IPS DF 6.9 (cell line): ENCODE measurements around the gene GPD1.
"Not testable (repeated sequence)": the region's sequence is repeated elsewhere in the genome, so short reads cannot be mapped to it uniquely, and the experiment has no call there.

Source experiments
- DNase-seq: peaks from one replicate; pipeline ENCODE4 v3.0.0-alpha.2; 2013; ENCODE audit warnings: low read depth, low spot score
- H3K27ac ChIP-seq: one replicate; pipeline ENCODE4 v1.5.1; 2013; ENCODE audit warnings: low read length, control low read depth
- H3K27me3 ChIP-seq: 2 replicates; pipeline ENCODE4 v1.6.1; 2013; ENCODE audit warnings: mild to moderate bottlenecking, low read length; ENCODE audit not compliant: control insufficient read depth, insufficient read depth
- H3K36me3 ChIP-seq: 2 replicates; pipeline ENCODE4 v1.6.1; 2013; ENCODE audit warnings: low read length; ENCODE audit not compliant: control insufficient read depth, insufficient read depth
- H3K4me1 ChIP-seq: 2 replicates; pipeline ENCODE4 v1.6.1; 2013; ENCODE audit warnings: low read length; ENCODE audit not compliant: control insufficient read depth, insufficient read depth
- H3K4me3 ChIP-seq: 2 replicates; pipeline ENCODE4 v1.5.1; 2013; ENCODE audit warnings: mild to moderate bottlenecking, low read length
- H3K9me3 ChIP-seq: 2 replicates; pipeline ENCODE4 v1.6.1; 2013; ENCODE audit warnings: low read length, inconsistent platforms; ENCODE audit not compliant: control insufficient read depth, insufficient read depth
- WGBS: extraction: QIAGEN DNeasy Blood & Tissue Kit; methylation state at CpG from one replicate; pipeline ENCODE4 v1.1.7; 2013; ENCODE audit warnings: mixed read lengths, missing lambda C conversion rate; ENCODE audit not compliant: insufficient read length, insufficient coverage; 5-methylcytosine and 5-hydroxymethylcytosine counted together

The GPD1 gene

GRCh38 chr12:50120521-50120920 lies 16.7 kb downstream of the GPD1 start:
- Histone ChIP-seq H3K4me3 (no peak overlapping the region), H3K4me1 (no peaks in the 10 kb centered on the region), H3K9me3 (no peaks in the 10 kb centered on the region), H3K27me3 (no peaks in the 10 kb centered on the region), H3K36me3 (no peaks in the 10 kb centered on the region), H3K27ac (no peak overlapping the region)
- no peak for DNase-seq
- WGBS, result no CpG with 5 or more reads among the region's 3 CpGs

- Histone ChIP-seq H3K4me3 (no peak overlapping the region), H3K27me3 (no peaks in the 10 kb centered on the region), H3K27ac (no peak overlapping the region), H3K4me1 (no peaks in the 10 kb centered on the region), H3K36me3 (no peaks in the 10 kb centered on the region), H3K9me3 (no peaks in the 10 kb centered on the region)
- DNase-seq, result no peak
- no CpG with 5 or more reads among the region's 3 CpGs for WGBS
Observed at GRCh38 chr12:50120953-50121352, 17.1 kb downstream of the GPD1 start.

- no peaks in the 10 kb centered on the region for H3K4me1 ChIP-seq
- no CpG with 5 or more reads among the region's 5 CpGs for WGBS
- H3K9me3 ChIP-seq, result no peaks in the 10 kb centered on the region
- no peaks in the 10 kb centered on the region for H3K27me3 ChIP-seq
- H3K36me3 ChIP-seq, result no peaks in the 10 kb centered on the region
- DNase-seq, result no peak
- no peak overlapping the region for H3K4me3 ChIP-seq
- no peak overlapping the region for H3K27ac ChIP-seq
Observed at GRCh38 chr12:50121641-50122040, 17.8 kb downstream of the GPD1 start.

DNA sequence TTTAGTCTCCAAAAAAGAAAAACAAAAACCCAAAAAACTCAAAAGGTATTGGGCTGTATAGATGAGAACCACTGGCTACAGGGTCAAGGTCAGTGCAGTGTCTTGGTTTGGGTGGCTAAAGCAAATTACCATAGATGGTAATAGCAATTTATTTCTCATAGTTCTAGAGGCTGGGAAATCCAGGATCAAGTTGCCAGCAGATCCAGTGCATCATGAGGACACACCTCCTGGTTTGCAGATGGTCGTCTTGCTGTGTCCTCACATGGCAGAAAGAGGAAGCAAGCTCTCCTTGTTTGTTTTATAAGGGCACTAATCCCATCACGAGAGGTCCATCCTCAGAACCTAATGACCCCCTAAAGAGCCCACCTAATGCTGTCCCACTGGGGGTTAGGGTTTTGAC lies 19.4 kb downstream of the GPD1 start:
- H3K4me3 ChIP-seq, result no peak overlapping the region
- no CpG with 5 or more reads among the region's 2 CpGs for WGBS

GRCh38 chr12:50127546-50127945 lies 23.7 kb downstream of the GPD1 start:
- DNase-seq, result no peak
- Histone ChIP-seq H3K4me3 (no peak overlapping the region), H3K9me3 (no peaks in the 10 kb centered on the region), H3K27ac (no peak overlapping the region), H3K36me3 (peaks cover 5% of the 10 kb centered on the region), H3K4me1 (no peaks in the 10 kb centered on the region), H3K27me3 (no peaks in the 10 kb centered on the region)
- no CpG with 5 or more reads among the region's 2 CpGs for WGBS

More for the DNA sequence above, 19.4 kb downstream of the GPD1 start:
- Histone ChIP-seq H3K27me3 (no peaks in the 10 kb centered on the region), H3K4me1 (no peaks in the 10 kb centered on the region), H3K27ac (no peak overlapping the region), H3K36me3 (no peaks in the 10 kb centered on the region), H3K9me3 (no peaks in the 10 kb centered on the region)
- DNase-seq, result no peak

DNA sequence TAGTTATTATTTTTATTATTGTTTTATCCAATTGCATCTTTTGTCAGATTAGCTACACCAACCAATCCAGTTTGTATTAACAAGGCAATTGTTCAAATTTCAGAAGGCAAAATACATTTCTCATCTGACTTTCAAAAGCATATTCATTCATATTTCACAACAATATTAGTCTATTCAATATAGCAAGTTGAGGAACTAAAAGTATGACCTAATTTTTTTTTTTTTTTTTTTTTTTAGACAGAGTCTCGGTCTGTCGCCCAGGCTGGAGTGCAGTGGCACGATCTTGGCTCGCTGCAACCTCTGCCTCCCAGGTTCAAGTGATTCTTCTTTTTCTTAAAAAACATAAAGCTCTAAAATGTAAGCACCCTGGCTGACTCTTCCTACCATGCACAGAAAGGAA lies 25.5 kb downstream of the GPD1 start:
- Histone ChIP-seq H3K36me3 (peaks cover 8% of the 10 kb centered on the region), H3K27me3 (no peaks in the 10 kb centered on the region), H3K9me3 (no peaks in the 10 kb centered on the region), H3K4me3 (no peak overlapping the region), H3K4me1 (no peaks in the 10 kb centered on the region), H3K27ac (no peak overlapping the region)
- DNase-seq, result no peak
- WGBS, result no CpG with 5 or more reads among the region's 4 CpGs

DNA sequence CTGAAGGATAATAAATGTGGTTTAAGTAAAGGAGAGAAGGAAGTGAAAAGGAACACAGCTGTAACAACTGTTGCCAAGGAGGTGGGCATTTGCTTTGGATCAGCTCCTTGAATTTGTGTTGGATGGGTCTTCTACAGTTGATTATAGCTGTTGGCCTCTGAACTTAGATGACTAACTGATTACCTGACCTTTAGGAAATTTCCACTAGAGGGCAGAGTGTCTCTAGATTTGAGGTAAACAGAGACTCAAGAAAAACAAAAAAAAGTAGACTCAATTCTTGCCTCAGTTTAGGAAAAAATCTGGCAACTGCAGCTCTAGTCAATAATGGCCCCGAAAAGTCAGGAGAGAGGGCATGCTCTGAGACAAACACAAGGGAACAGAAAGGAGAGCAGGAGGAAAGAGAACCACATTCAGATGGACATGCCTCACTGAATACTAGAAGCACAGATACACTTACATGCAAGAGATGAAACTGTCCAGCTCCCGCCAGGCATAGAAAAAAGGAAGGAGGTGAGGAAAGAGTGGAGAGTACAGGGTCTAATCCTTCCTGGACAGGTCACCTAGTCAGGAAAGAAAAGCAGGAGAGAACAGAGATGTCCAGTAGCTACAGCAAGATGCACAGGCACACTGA lies 28.8 kb downstream of the GPD1 start:
- no peaks in the 10 kb centered on the region for H3K4me1 ChIP-seq
- no peaks in the 10 kb centered on the region for H3K27me3 ChIP-seq
- no peak overlapping the region for H3K27ac ChIP-seq
- WGBS, result no CpG with 5 or more reads among the region's 2 CpGs
- H3K36me3 ChIP-seq, result peaks cover 14% of the 10 kb centered on the region
- H3K9me3 ChIP-seq, result no peaks in the 10 kb centered on the region
- no peak overlapping the region for H3K4me3 ChIP-seq
- DNase-seq, result no peak

DNA sequence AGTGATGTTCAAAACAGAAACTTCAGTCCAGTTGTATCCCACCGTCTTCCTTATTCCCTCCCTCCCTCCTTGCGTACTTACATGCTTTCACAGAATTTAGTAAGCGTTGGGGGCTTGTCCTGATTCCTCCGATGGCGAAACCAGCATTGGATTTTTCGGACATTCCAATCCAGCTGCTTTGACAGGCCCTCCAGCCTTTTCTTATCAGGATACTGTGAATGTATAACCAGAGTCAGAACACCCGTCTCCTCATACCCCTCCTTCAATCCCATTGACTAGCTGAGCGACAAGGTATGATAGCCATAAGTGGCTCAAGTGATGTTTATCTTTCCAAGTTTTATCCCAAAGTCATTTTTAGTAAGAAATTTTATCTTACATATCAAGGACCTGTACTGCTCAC lies 39.2 kb downstream of the GPD1 start:
- DNase-seq, result no peak
- no peak overlapping the region for H3K4me3 ChIP-seq
- H3K36me3 ChIP-seq, result no peaks in the 10 kb centered on the region; the same call in 1 of the 2 replicates
- H3K9me3 ChIP-seq, result no peaks in the 10 kb centered on the region
- no peak overlapping the region for H3K27ac ChIP-seq
- no CpG with 5 or more reads among the region's 8 CpGs for WGBS
- H3K27me3 ChIP-seq, result no peaks in the 10 kb centered on the region
- no peaks in the 10 kb centered on the region for H3K4me1 ChIP-seq

DNA sequence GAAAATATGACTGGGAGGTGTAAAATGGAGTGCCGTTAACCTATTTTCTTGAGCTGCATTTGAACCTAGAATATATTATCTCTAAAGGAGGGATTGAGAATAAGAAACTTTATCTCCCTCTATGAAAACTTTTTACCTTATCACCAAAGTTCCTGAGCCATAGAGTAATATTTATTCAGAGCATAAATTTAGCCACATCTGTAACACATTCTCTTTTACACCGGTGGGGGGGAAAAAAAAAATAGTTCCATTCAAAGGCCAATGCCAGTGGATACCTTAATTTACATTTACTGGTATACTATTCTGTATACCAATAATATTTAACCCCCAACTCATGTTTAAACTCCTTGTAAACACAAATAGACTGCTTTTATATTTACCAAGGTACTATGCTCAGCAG lies 41.6 kb downstream of the GPD1 start:
- H3K4me3 ChIP-seq, result no peak overlapping the region
- H3K27me3 ChIP-seq, result no peaks in the 10 kb centered on the region
- no peaks in the 10 kb centered on the region for H3K36me3 ChIP-seq
- no peak for DNase-seq
- no peaks in the 10 kb centered on the region for H3K4me1 ChIP-seq
- no peak overlapping the region for H3K27ac ChIP-seq
- no CpG with 5 or more reads among the region's 2 CpGs for WGBS
- no peaks in the 10 kb centered on the region for H3K9me3 ChIP-seq

- DNase-seq, result no peak
- no CpG with 5 or more reads among the region's 4 CpGs for WGBS
- no peak overlapping the region for H3K27ac ChIP-seq
- H3K9me3 ChIP-seq, result no peaks in the 10 kb centered on the region
- H3K36me3 ChIP-seq, result no peaks in the 10 kb centered on the region
- no peaks in the 10 kb centered on the region for H3K27me3 ChIP-seq
- H3K4me3 ChIP-seq, result no peak overlapping the region
- no peaks in the 10 kb centered on the region for H3K4me1 ChIP-seq
Observed at GRCh38 chr12:50147281-50147680, 43.5 kb downstream of the GPD1 start.

GRCh38 chr12:50148011-50148410 lies 44.2 kb downstream of the GPD1 start:
- not testable (repeated sequence) for H3K36me3 ChIP-seq, H3K9me3 ChIP-seq, DNase-seq, H3K27ac ChIP-seq, H3K27me3 ChIP-seq, H3K4me3 ChIP-seq, H3K4me1 ChIP-seq
- no CpG with 5 or more reads among the region's 6 CpGs for WGBS
